Astrocyte of the hippocampus (primary cell): ENCODE measurements around the gene LACRT.

Experiments used
- DNase-seq: peaks from one replicate; pipeline ENCODE4 v3.0.0; 2011; ENCODE audit warnings: low read depth, low spot score

The LACRT gene

DNA sequence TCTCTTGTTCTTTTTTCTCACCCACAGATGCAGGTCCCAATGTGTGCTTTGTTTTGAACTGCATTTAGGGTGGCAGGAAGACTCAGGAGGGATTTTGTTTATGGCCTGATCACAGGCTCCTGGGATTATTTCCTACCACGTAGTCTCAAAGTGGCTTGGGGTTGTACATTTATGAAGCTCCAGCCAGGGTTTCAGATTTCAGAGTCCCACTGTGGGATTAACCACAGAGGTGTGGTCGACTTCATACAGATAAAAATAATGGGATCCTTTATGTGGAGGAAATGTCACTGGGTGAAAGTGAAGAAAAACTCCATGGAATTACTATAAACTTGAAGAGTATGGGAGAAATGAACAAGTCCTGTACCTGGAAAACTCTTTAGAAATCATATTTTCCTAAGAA lies 32.0 kb downstream of the LACRT start:
- DNase-seq, result no peak

DNA sequence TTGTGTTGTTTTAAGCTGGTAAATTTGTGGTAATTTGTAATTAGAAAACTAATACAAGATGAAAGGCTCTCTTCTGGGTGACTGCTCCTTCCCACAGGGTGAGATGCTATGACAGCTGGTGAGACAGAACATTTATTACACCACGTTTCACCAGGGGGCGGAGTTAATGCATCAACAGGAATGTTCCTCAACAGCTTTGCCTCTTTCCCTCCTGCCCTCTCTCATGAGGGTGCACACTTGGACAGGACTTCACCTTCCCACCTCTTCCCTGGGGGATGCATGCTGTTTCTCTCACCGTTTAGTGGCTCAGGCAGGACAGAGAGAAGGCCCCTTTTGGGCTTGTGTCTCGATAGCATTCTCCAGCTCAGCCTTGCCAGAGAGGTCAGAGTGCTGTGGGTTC lies 32.9 kb downstream of the LACRT start:
- no peak for DNase-seq

GRCh38 chr12:54598970-54599369 lies 35.7 kb downstream of the LACRT start:
- DNase-seq, result no peak

DNA sequence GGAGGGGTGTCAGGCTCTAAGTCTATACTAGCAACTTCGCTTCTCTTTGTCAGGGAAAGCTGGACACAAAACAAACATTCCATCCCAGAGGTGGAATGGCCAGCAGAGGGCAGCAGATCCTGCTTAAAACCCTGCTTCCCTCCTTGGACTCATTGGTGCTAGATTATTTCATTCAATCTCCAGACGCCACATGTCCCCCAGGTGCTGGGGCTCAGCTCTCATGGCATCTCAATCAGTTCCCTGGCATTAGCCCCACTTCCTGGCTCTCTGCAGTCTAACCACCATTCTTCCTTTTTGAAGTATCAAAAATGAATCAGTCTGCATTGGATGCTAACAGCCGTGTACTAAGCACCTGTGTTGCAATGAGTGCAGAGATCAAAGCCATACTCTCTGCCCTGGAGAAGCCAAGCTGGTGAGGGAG lies 38.2 kb downstream of the LACRT start:
- peak; percentile 78 for DNase-seq

DNA sequence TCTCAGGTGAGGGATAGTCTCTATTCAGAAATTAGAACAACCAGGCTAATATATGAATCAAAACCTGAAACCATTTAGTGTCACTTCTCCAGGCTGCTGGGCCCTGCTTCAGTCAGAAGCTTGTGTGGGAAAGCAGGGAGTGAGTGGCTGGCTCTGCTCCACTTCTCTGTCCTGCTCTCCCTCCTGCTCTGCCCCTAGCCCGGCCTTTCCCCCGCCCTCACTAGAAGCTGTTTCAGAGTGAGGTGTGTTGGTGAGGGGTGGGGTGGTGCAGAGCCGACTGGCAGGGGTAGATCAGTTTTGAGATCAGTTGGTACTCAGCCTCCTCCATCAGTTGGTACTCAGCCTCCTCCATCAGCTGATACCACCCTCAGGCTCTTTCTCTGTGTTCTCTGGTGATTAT lies 39.2 kb downstream of the LACRT start:
- no peak for DNase-seq

DNA sequence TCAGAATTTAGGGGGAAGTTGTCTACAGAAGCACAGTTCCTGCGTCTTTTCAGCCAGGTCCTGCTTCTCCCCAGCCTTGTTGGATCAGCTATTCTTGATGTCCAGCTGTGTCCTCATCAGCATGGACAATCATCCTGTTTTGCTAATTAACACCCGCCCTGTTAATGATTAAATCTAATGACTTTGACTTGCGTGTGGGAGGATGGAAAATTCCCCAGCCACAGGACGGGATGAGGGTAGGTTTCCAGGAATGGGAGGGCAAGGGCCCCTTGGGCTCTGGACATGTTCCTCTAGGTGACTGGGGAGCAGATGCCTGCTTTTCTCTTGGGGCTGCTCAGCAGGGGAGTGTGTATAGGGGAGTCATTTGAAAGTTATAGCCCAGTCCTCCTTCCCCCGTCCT lies 41.0 kb downstream of the LACRT start:
- DNase-seq, result no peak

GRCh38 chr12:54593135-54593534 lies 41.6 kb downstream of the LACRT start:
- no peak for DNase-seq

DNA sequence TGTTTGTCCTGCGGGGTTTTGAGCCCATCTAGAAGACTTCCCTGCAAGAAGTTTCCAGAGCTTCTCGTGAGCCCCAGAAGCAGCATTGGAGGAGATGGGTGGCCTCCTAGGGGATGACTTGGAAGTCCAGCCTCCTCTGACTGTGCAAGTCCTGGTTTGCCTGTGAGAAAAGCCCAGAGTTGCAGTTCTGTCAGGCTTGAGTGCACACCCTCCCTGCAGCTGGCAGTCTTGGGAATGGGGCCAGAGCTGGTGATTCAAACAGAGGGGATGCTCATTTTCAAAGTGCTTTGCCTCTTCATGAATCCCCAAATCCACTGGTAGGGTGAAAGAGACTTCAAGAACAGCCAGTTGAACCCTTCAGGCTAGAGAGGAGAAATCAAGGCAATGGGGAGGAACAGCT lies 42.4 kb downstream of the LACRT start:
- DNase-seq, result peak; percentile 20

DNA sequence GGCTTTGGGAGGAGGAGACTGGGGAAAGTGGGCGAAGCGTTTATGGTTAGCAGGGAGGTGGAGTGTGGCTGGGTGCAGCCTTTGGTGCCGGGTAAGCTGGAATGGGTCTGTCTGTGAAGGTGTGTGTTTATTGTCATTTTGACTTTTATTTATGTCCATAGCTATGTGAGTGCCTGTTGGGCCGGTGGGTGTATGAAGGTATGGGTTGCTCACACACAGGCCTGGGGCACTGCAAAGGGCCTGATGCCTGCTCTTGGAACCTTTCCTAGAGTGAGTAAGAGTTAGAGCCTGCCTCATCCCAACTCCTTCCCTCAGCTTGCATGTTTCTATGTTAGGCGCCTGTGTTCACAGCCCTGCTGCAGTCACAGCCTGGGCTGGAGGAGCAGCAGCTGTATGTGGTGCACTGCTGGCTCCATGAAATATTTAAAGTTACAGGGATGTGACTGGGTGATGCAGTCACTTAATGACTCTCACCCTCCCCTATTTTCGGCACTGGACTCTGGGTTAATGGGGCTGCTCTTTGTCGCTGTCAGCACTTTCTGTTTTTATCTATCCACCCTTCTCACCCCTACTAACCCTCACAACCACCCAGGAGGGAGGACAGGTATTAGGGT lies 43.6 kb downstream of the LACRT start:
- no peak for DNase-seq

- DNase-seq, result no peak
Measured at GRCh38 chr12:54589964-54590363, 44.7 kb downstream of the LACRT start.

DNA sequence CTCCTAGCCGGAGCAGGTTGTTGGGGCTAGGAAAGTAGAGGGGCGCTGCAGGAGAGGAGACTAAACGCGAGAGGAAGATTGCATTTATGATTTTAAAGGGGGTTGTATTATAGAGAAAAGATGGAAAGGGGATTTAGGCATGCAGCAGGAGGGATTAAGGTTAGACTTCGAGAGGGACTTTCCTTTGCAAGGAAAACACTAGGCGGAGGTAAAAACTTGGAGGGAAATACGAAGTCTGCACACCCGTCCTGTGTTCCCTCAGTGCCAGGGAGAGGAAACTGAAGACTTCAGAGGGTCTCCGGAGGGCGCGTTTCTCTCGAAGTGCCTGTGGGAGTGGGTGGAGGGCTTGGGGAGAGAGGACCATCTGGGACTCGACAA lies 45.8 kb downstream of the LACRT start:
- DNase-seq, result no peak

GRCh38 chr12:54588110-54588889 lies 46.4 kb downstream of the LACRT start, which contains the start of gene PPP1R1A:
PPP1R1A (minus strand) TSS chr12:54588659; CDS start chr12:54588488, 171 bp downstream.
- peak; percentile 19 for DNase-seq

GRCh38 chr12:54587315-54587873 lies 47.3 kb downstream of the LACRT start:
- no peak for DNase-seq

DNA sequence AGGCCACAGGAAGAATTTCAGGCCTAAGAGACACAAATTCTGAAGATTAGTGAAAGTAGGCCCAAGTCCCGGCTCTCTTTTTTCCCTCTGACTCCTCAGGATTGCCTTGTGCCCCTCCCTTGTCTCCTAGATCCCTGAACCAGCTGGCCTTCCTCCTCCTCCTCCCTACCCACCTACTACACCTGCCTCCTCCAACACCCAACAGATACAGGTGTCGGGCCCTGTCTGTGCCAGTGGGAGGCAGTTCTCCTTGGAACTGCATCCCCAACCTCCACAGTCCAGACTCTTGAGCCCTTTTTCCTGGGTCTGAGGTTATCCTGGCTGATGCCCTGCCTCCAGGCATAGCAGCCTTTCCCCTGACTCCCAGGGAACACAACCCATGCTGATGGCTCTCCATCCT lies 48.1 kb downstream of the LACRT start:
- no peak for DNase-seq

GRCh38 chr12:54585243-54585642 lies 49.5 kb downstream of the LACRT start:
- DNase-seq, result no peak

DNA sequence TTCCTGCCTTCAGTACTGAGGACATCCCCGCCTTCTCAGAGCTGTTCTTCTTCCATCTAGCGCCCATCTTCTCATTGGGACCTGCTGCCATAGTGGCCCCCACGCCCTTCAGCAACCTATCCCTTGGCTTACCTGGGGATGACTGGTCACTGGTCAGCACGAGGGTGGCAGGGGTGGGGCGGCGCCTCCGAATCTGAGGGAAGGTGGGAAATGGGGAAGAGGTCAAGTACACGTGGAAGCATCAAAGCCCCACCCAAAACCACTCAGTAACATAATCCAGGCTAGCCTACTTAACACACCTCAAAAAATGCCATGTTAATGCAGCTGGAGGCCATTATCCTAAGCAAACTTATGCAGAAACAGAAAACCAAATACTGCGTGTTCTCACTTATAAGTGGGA lies 50.6 kb downstream of the LACRT start:
- DNase-seq, result no peak

DNA sequence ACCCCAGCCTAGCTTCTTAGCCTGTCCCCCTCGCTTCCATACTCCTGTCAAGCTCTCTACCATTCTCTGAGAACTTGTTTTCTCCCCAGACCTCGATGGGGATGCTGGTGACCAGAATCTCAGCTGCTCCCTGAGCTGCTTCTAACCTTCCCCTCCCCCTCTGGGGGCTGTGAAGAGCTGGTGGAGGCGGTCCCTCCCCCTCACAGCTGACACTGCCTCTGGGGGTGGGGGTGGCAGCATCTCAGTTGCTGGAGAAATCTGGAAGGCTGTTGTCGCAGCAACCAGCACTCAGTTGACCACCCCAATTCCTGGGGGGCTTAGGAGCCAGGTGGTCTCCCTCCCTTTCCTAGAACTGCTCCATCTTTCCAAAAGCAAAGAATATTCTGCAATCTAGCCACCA lies 51.0 kb downstream of the LACRT start:
- no peak for DNase-seq

GRCh38 chr12:54581412-54581811 lies 53.3 kb downstream of the LACRT start:
- no peak for DNase-seq
